ENCODE data around the gene CNNM4.

GRCh38 chr2:96729748-96730147 lies 31.0 kb upstream of the CNNM4 start:
- TF ChIP-seq, protein P1, sequence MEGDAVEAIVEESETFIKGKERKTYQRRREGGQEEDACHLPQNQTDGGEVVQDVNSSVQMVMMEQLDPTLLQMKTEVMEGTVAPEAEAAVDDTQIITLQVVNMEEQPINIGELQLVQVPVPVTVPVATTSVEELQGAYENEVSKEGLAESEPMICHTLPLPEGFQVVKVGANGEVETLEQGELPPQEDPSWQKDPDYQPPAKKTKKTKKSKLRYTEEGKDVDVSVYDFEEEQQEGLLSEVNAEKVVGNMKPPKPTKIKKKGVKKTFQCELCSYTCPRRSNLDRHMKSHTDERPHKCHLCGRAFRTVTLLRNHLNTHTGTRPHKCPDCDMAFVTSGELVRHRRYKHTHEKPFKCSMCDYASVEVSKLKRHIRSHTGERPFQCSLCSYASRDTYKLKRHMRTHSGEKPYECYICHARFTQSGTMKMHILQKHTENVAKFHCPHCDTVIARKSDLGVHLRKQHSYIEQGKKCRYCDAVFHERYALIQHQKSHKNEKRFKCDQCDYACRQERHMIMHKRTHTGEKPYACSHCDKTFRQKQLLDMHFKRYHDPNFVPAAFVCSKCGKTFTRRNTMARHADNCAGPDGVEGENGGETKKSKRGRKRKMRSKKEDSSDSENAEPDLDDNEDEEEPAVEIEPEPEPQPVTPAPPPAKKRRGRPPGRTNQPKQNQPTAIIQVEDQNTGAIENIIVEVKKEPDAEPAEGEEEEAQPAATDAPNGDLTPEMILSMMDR (conservative IDR thresholded peaks at IDR 0.05) = no peak
- TF ChIP-seq ZFX (IDR thresholded peaks at IDR 0.05) = no peak
